Natural killer cell treated with Interleukin-12 subunit alpha and Interleukin-12 subunit beta and Interleukin-15 and Interleukin-18, amount 100 ng/mL, for 72 hours (primary cell): ENCODE data around the gene NPRL2. TPM values are rescaled to one million over a fixed set of nuclear protein-coding genes. Genes with fewer than 3 reads are reported as not detected.

Source experiments
- ATAC-seq, 2 donors: fragments of 150-1000 bp; cut with Tn5 transposase in 1 of 2; sonication (Bioruptor Pico), chemical (Tn5 transposase) in 1 of 2; 2 replicates each; pipeline ENCODE4 v1.10.0; 2021
- DNase-seq: peaks from one replicate; pipeline ENCODE4 v3.0.0; 2022; ENCODE audit warnings: low spot score
- H3K27ac Mint-ChIP-seq, 2 donors: 1 replicate in 1 of 2; 2 replicates in 1 of 2; pipeline ENCODE4 v1.8.0; 2022; ENCODE audit warnings: mixed read lengths in 2 of 2, mild to moderate bottlenecking in 1 of 2, moderate library complexity in 1 of 2
- H3K27me3 Mint-ChIP-seq, 2 donors: 1 replicate in 1 of 2; 2 replicates in 1 of 2; pipeline ENCODE4 v1.8.0; 2022; ENCODE audit warnings: mixed read lengths in 2 of 2
- H3K36me3 Mint-ChIP-seq: one replicate; pipeline ENCODE4 v1.8.0; 2022; ENCODE audit warnings: mixed read lengths
- H3K4me1 Mint-ChIP-seq, 2 donors: 1 replicate in 1 of 2; 2 replicates in 1 of 2; pipeline ENCODE4 v1.8.0; 2022; ENCODE audit warnings: low read depth in 2 of 2, mixed read lengths in 2 of 2, mild to moderate bottlenecking in 1 of 2
- H3K4me3 Mint-ChIP-seq: one replicate; pipeline ENCODE4 v1.8.0; 2022; ENCODE audit warnings: mixed read lengths
- H3K9me3 Mint-ChIP-seq: 2 replicates; pipeline ENCODE4 v1.8.0; 2022; ENCODE audit warnings: mixed read lengths
- total RNA-seq, 2 donors: library from RNA; stranded (reverse); gene quantifications; one replicate each; pipeline ENCODE4 v1.2.3, GENCODE V29; 2022

NPRL2 gene
- total RNA-seq, 2 donors from 2014 or later: 42.3 to 44.6 TPM

DNA sequence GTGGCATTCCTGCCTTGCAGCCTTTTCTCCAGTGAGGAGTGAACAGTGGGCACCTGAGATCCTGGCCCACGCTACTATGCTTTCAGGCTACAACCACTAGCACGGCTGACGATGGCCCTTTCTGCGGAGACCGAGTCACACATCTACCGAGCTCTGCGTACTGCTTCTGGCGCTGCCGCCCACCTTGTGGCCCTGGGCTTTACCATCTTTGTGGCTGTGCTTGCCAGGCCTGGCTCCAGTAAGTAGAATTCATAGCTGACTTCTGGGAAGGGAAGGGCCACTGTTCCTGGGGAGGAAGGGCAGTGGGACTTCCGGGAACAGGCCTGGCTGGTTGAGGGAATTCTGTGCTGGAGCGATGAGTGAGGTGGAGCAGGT, 735 bp upstream of the NPRL2 start:
- Mint-ChIP-seq H3K36me3 (peaks cover 6% of the 10 kb centered on the region), H3K27ac (peak overlapping the region; percentile 93 to 96), H3K4me1 (peaks cover 35 to 47% of the 10 kb centered on the region in 2 donors), H3K27me3 (no peaks in the 10 kb centered on the region), H3K4me3 (peak overlapping the region; percentile 98), H3K9me3 (no peaks in the 10 kb centered on the region)
- no peak for DNase-seq
- ATAC-seq: no peak

DNA sequence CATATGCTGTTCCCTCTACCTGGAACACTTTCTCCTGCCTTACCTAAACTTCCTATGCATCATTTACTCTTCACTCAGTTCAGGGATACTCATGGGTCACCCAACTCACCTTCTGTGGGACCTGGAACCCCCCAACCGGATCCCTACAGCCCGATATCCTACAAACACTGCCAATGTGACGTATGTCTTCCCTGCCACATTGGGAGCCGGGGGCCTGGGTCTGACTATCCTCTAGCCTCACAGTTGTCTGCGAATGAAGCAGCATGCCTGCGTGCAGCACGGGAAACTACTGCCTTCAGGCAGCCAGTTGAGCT, 405 bp downstream of the NPRL2 start:
- H3K4me3 Mint-ChIP-seq: peak overlapping the region; percentile 98
- peaks cover 42 to 47% of the 10 kb centered on the region in 2 donors for H3K4me1 Mint-ChIP-seq
- no peaks in the 10 kb centered on the region for H3K27me3 Mint-ChIP-seq
- DNase-seq: no peak
- peak overlapping the region; percentile 93 to 96 for H3K27ac Mint-ChIP-seq
- ATAC-seq: no peak
- H3K36me3 Mint-ChIP-seq: peaks cover 6% of the 10 kb centered on the region
- H3K9me3 Mint-ChIP-seq: no peaks in the 10 kb centered on the region

DNA sequence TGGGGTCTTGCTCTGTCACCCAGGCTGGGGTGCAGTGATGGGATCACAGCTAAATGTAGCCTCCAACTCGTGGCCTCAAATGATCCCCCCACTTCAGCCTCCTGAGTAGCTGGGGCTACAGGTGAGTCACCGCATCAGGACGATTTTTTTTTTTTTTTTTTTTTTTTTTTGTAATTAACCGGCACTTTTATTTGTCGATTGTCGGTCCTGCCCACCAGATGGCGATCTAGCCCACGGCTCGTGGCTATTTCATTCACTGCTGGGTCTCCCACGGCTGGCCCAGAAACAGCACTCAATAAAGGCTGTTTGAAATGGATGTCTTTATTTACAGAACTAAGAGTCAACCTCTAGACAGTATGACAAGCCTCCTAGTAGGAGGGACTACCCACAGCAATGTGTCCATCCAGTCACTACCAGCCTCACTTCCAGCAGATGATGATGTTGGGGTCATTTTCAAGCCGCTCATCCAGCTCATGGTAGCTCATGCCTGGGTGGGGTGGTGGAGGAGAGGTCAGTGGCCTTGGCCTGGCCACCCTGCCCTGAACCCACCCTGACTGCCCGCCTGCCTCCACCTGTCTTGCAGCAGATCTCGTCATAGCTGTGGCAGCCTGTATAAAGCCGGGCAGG, 3.3 kb downstream of the NPRL2 start:
- no peak overlapping the region for H3K4me3 Mint-ChIP-seq
- H3K4me1 Mint-ChIP-seq: peaks cover 42 to 53% of the 10 kb centered on the region in 2 donors
- DNase-seq (no peak), ATAC-seq (no peak)
- no peaks in the 10 kb centered on the region for H3K36me3 Mint-ChIP-seq
- no peaks in the 10 kb centered on the region for H3K9me3 Mint-ChIP-seq
- no peaks in the 10 kb centered on the region for H3K27me3 Mint-ChIP-seq
- peak overlapping the region in 1 of 2 donors; percentile 43 for H3K27ac Mint-ChIP-seq

DNA sequence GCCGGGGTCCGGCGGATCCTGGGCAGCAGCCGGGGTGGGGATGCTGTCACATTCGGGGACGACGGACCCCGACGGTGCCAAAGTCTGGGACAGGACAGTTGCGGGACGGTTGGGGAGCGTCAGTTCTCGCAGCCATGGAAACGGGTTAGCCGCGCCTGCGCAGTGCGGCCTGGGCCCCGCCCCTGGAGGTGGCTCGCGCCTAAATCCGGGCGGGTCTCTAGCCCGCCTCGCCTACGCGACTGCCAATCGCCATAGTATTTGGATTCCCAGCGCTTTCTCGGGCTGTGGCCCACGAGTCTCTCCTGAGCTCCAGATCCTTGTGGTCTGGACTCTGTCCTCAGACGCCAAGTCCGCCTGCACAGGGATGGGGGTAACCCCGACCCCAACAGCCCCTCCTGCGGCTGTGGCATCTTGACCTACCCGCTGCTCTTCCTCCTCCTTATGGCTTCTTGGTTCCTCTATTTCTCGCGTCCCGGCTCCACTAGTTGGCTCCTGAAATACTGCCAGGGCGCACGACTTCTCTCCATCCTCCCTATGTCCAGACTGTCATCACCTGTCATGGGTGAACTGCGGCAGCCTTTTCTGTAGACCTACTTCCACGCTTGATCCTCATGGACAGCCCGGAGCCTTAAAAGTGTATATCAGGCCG, 4.9 kb downstream of the NPRL2 start, which contains the start of gene ZMYND10:
TSS of gene ZMYND10 (minus strand) at position 147 of the 649 bp plus-strand sequence. CDS start 153 bp downstream, outside the sequence.
- H3K4me1 Mint-ChIP-seq: peaks cover 41 to 55% of the 10 kb centered on the region in 2 donors
- no peaks in the 10 kb centered on the region for H3K9me3 Mint-ChIP-seq

DNA sequence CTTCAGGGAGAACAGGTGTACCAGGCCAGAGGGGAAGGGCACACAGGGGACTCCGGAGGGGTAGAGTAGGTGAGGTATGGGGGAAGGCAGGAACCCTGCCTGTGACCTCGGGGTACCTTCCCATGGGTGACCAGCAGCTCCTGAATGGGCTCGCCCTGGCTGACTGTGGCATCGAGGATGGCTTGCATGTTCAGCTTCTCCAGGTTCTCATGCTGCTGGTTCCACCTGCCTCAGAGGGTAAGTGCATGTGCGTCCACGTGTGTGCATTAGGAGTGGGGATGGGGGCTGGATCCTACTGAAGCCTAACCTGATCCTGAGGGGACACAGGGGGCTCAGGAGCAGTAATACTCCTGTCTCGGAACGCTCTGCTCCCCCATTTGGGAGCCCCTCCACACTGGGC, 5.6 kb downstream of the NPRL2 start:
- ATAC-seq (no peak), DNase-seq (no peak)
- Mint-ChIP-seq H3K9me3 (no peaks in the 10 kb centered on the region), H3K27ac (no peak overlapping the region), H3K27me3 (no peaks in the 10 kb centered on the region), H3K4me1 (peaks cover 36 to 52% of the 10 kb centered on the region in 2 donors), H3K36me3 (no peaks in the 10 kb centered on the region), H3K4me3 (no peak overlapping the region)

More for the DNA sequence above, 4.9 kb downstream of the NPRL2 start, which contains the start of gene ZMYND10:
- Mint-ChIP-seq H3K27ac (peak within 1 kb of the TSS in 1 of 2 donors; percentile 63), H3K36me3 (no peaks in the 10 kb centered on the region), H3K27me3 (no peaks in the 10 kb centered on the region), H3K4me3 (peak within 1 kb of the TSS; percentile 77)
- ATAC-seq (peak in 1 of 2 donors; percentile 34), DNase-seq (peak; percentile 83)

DNA sequence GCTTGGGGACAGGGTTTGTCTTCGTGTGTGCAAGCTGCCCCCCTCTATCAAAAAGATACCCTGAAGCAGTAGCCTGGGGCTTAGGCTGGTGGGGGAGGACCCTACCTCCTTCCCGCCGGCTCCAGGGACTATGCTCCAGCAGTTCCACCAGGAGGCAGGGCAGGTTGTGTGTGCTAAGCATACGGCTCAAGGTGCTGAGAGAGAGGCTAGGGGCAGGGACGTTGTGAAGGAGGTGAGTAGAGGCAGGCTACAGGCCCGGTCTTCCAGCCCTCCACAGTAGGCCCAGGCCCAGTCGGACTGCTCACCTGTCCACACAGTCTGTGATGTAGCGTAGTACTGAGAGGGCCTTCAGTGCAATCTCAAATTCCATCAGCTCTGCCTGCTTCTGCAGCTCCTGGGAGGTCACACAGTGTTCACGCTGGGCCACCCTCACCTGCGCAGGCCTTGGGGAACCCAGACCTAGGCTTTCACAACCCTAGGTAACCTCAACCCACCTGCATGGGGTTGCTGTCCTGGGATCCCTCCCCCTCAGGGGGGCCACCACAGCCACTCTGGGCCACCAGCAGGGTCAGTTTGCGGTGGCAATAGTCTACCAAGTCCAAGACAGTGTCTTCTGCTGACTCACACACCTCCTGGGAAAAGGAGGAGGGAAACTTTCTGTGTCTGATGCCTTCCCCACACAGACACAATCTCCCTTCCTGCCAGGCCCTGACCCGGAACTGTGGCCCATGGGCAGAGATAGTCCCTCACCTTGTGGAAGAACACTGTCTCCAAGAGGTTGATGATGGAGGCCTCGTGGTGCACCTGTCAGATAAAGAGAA, 7.6 kb downstream of the NPRL2 start:
- Mint-ChIP-seq H3K27ac (peak overlapping the region in 1 of 2 donors; percentile 17), H3K4me3 (no peak overlapping the region), H3K9me3 (no peaks in the 10 kb centered on the region), H3K36me3 (no peaks in the 10 kb centered on the region), H3K27me3 (no peaks in the 10 kb centered on the region), H3K4me1 (peaks cover 44 to 55% of the 10 kb centered on the region in 2 donors)
- DNase-seq (no peak), ATAC-seq (no peak)

DNA sequence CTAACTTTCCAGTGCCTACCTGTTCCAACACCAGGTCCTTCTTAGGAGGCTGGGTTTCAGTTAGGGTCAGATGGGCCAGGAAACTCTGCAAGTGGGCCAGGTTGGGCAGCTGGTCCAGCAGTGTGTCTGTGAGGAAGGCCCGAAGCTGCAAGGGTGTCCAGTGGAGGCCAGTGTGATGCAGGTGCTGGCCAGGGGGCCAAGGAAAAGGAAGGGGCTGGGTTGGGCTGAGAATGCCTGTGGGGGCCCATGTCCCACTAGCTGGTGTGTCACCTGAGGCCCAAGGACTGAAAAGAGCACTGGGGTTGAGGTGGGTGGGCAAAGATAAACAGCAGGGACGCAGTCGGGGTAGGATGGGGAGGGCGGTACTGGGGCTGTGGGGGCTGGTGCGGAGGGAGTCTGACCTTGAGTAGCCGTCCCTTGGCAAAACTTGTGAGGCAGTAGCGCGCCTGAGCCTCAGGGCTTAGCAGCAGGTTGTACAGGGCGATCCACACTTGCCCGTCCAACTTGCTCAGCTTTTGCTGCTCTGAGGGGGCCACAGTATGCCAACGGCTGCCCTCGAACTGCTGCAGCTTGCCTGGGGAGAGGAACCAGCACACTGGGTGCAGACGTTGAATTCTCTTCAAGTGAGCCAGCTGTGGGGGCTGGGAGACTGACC, 8.5 kb downstream of the NPRL2 start:
- no peaks in the 10 kb centered on the region for H3K27me3 Mint-ChIP-seq
- DNase-seq: no peak
- peaks cover 38 to 53% of the 10 kb centered on the region in 2 donors for H3K4me1 Mint-ChIP-seq
- no peaks in the 10 kb centered on the region for H3K36me3 Mint-ChIP-seq
- H3K27ac Mint-ChIP-seq: no peak overlapping the region
- no peaks in the 10 kb centered on the region for H3K9me3 Mint-ChIP-seq
- no peak overlapping the region for H3K4me3 Mint-ChIP-seq
- ATAC-seq: no peak

DNA sequence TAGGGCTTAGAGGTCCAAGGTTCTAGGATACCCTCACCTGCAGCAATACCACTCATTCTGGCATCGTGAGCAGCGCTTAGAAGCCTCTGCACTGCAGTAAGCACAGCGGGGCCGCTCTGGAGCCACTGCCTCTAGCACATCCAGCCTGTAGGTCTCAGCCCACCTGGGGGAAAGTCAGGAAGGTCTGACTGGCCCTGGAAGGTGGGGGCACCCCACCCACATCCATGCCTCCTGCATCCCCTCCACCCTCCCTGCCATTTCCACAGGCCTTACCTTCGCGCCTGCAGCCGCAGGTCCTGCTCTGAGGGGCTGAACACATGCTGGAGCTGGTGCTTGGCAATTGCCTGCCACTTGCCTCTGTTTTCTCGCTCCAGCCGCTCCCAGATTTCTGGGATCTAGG, 9.0 kb downstream of the NPRL2 start:
- Mint-ChIP-seq H3K9me3 (no peaks in the 10 kb centered on the region), H3K27me3 (no peaks in the 10 kb centered on the region), H3K4me1 (peaks cover 38 to 55% of the 10 kb centered on the region in 2 donors), H3K27ac (peak overlapping the region in 1 of 2 donors; percentile 97), H3K36me3 (peaks cover 2% of the 10 kb centered on the region), H3K4me3 (peak overlapping the region; percentile 83)
- no peak for ATAC-seq
- DNase-seq: no peak

DNA sequence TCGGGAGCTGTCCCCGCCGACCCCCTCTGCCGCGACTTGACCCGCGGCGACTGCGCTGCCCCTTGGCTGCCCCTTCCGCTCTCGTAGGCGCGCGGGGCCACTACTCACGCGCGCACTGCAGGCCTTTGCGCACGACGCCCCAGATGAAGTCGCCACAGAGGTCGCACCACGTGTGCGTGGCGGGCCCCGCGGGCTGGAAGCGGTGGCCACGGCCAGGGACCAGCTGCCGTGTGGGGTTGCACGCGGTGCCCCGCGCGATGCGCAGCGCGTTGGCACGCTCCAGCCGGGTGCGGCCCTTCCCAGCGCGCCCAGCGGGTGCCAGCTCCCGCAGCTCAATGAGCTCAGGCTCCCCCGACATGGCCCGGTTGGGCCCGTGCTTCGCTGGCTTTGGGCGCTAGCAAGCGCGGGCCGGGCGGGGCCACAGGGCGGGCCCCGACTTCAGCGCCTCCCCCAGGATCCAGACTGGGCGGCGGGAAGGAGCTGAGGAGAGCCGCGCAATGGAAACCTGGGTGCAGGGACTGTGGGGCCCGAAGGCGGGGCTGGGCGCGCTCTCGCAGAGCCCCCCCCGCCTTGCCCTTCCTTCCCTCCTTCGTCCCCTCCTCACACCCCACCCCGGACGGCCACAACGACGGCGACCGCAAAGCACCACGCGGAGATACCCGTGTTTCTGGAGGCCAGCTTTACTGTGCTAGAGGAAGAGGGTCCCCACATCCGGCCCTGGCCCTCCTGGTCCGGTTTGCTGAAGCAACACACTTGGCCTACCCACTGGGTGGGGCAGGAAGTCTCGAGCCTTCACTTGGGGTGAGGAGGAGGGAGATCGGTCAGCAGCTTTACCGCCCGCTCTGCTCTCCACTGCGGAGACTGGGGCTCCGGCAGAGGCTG, 9.9 kb downstream of the NPRL2 start, which contains the start of gene RASSF1:
TSS of gene RASSF1 (minus strand) at position 389 of the 882 bp plus-strand sequence. CDS start at position 358, 31 bp downstream.
- Mint-ChIP-seq H3K9me3 (no peaks in the 10 kb centered on the region), H3K36me3 (peaks cover 7% of the 10 kb centered on the region), H3K27me3 (no peaks in the 10 kb centered on the region), H3K4me1 (peaks cover 41 to 59% of the 10 kb centered on the region in 2 donors), H3K27ac (peak within 1 kb of the TSS; percentile 97), H3K4me3 (peak within 1 kb of the TSS; percentile 97)
- DNase-seq: peak; percentile 90
- ATAC-seq: peak; percentile 58 to 64

DNA sequence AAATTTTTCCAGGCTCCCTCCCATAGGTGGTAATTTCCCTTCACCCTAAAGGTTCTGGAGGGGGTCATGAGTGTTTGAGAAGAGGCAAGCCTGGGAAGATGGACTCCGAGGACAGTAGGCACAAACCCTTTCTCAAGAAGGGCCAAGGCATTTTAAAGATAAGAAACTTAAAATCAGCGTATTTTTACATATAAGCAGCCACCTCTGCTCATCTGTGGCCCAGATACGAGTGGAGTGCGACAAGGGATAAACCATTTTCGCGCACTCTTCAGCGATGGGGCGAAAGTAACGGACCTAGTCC, 10.5 kb downstream of the NPRL2 start:
- H3K36me3 Mint-ChIP-seq: peaks cover 7% of the 10 kb centered on the region
- H3K9me3 Mint-ChIP-seq: no peaks in the 10 kb centered on the region
- H3K27me3 Mint-ChIP-seq: no peaks in the 10 kb centered on the region
- no peak for DNase-seq
- no peak for ATAC-seq
- H3K4me1 Mint-ChIP-seq: peaks cover 46 to 64% of the 10 kb centered on the region in 2 donors
- H3K27ac Mint-ChIP-seq: peak overlapping the region; percentile 97
- peak overlapping the region; percentile 97 for H3K4me3 Mint-ChIP-seq

DNA sequence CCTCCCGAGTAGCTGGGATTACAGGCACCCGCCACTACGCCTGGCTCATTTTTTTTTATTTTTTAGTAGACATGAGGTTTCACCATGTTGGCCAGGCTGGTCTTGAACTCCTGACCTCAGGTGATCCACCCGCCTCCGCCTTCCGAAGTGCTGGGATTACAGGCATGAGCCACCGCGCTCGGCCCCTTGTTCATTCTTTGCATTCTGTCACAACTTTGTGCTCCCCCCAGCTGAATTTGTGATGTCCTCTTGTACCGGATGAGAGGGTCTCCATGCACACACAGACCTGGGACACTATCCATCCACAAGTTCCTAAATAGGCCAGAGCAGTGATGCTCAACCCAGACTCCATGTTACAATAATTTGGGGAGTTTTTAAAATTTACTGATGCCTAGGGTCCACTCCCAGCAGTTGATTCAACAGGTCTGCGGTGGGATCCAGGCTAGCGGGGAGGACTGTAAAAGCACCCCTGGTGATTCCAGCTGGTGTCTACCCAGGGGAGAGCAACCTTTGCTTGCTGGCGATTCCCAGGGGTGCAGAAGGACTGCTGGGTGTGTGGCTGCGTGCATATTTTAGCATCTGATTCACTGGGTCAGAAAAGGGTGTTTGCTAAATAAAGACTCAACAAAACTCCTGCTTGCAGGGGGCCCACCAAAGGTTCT, 11.0 kb downstream of the NPRL2 start:
- Mint-ChIP-seq H3K4me3 (peak overlapping the region; percentile 97), H3K27me3 (no peaks in the 10 kb centered on the region), H3K36me3 (peaks cover 7% of the 10 kb centered on the region), H3K27ac (peak overlapping the region; percentile 97), H3K4me1 (peaks cover 47 to 62% of the 10 kb centered on the region in 2 donors), H3K9me3 (no peaks in the 10 kb centered on the region)
- DNase-seq (no peak), ATAC-seq (no peak)

DNA sequence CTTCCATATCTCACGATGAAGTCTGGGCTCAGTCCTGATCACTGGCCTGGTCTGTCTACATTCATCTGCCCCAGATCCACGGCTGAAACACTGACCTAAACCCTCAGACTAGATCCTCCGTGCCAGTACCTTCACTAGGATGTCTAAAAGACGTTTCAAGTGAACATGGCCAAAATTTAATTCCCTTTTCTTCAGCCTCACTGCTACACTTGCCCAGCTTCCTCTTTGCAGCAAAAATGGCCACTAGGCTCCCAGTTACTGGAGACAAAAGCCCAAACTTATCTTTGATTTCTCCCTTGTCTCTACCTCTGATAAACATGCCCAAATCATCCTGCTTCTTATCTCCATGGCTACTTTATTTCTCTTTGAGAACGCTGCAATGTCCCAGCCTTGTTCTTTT, 11.6 kb downstream of the NPRL2 start:
- Mint-ChIP-seq H3K4me1 (peaks cover 54 to 67% of the 10 kb centered on the region in 2 donors), H3K4me3 (peak overlapping the region; percentile 97), H3K36me3 (peaks cover 7% of the 10 kb centered on the region), H3K9me3 (no peaks in the 10 kb centered on the region), H3K27me3 (no peaks in the 10 kb centered on the region), H3K27ac (peak overlapping the region; percentile 97)
- DNase-seq (no peak), ATAC-seq (no peak)
